WTC11 (cell line): Measurements from ENCODE around the gene ZPR1. TPM values are rescaled to one million over a fixed set of nuclear protein-coding genes. Genes with fewer than 3 reads are reported as not detected.

Experiments used
- ATAC-seq: fragments of 200-7000 bp; cut with Tn5 transposase; 2 replicates; pipeline ENCODE4 v1.10.0; 2021; ENCODE audit warnings: mild to moderate bottlenecking, moderate library complexity
- CTCF ChIA-PET: fragments of 300-600 bp; sonication (Branson Sonifier 250); formaldehyde crosslinking; loops from one replicate; lab custom pipeline; 2021; ENCODE audit warnings: antibody characterized with exemption; lab: Charles Lee
- POLR2A ChIA-PET: fragments of 350-600 bp; sonication (Branson Sonifier 250); formaldehyde crosslinking; loops from one replicate; lab custom pipeline; 2021; ENCODE audit warnings: antibody characterized with exemption; lab: Charles Lee
- DNase-seq: peaks from one replicate; pipeline ENCODE4 v3.0.0; 2021; ENCODE audit warnings: low spot score
- H3K27ac Mint-ChIP-seq: 2 replicates; pipeline ENCODE4 v1.8.0; 2021; ENCODE audit warnings: mixed read lengths
- H3K27me3 Mint-ChIP-seq: 2 replicates; pipeline ENCODE4 v1.8.0; 2021; ENCODE audit warnings: low read depth, mild to moderate bottlenecking, moderate library complexity, mixed read lengths
- H3K36me3 Mint-ChIP-seq: 2 replicates; pipeline ENCODE4 v1.8.0; 2021; ENCODE audit warnings: mixed read lengths
- H3K4me1 Mint-ChIP-seq: 2 replicates; pipeline ENCODE4 v1.8.0; 2022; ENCODE audit warnings: mixed read lengths
- H3K4me3 Mint-ChIP-seq: 2 replicates; pipeline ENCODE4 v1.8.0; 2021; ENCODE audit warnings: mild to moderate bottlenecking, moderate library complexity, mixed read lengths
- H3K9me3 Mint-ChIP-seq: 2 replicates; pipeline ENCODE4 v1.8.0; 2021; ENCODE audit warnings: mixed read lengths
- GABPB1 ChIP-seq: sonication (generic); formaldehyde crosslinking; IDR thresholded peaks from 2 replicates; pipeline ENCODE4 v1.8.1; 2023; ENCODE audit warnings: mild to moderate bottlenecking, missing genetic modification reagents
- MXD4 ChIP-seq: fragments of 250-450 bp; sonication (Bioruptor Pico); IDR thresholded peaks from 2 replicates; pipeline ENCODE4 v1.8.0; 2021; ENCODE audit warnings: mild to moderate bottlenecking, moderate library complexity, borderline replicate concordance
- NR2C2 ChIP-seq: sonication (generic); formaldehyde crosslinking; IDR thresholded peaks from 2 replicates; pipeline ENCODE4 v1.8.0; 2022; ENCODE audit warnings: mild to moderate bottlenecking, missing genetic modification reagents
- RORB ChIP-seq: fragments of 250-450 bp; sonication (Bioruptor Pico); IDR thresholded peaks from 2 replicates; pipeline ENCODE4 v1.9.0; 2021; ENCODE audit warnings: mild to moderate bottlenecking
- SMAD3 ChIP-seq: sonication (generic); formaldehyde crosslinking; IDR thresholded peaks from 2 replicates; pipeline ENCODE4 v1.8.0; 2022; ENCODE audit warnings: missing genetic modification reagents, mild to moderate bottlenecking, borderline replicate concordance
- SP1 ChIP-seq: sonication (generic); formaldehyde crosslinking; conservative IDR thresholded peaks from 2 replicates; pipeline ENCODE4 v1.8.1; 2022; ENCODE audit warnings: missing genetic modification reagents
- TCF7 ChIP-seq: sonication (generic); formaldehyde crosslinking; IDR thresholded peaks from 2 replicates; pipeline ENCODE4 v1.8.0; 2022; ENCODE audit warnings: mild to moderate bottlenecking, low read depth, missing genetic modification reagents, moderate library complexity
- total RNA-seq: library from RNA; stranded (reverse); gene quantifications from 3 replicates; pipeline ENCODE4 v1.2.3, GENCODE V29; 2021
- TF ChIP-seq, protein P1 (sequence below): fragments of 200-600 bp; IDR thresholded peaks from 2 replicates; pipeline ENCODE4 v1.8.0; 2022; ENCODE audit warnings: antibody characterized with exemption
- TF ChIP-seq, protein P2 (sequence below): sonication (generic); formaldehyde crosslinking; IDR thresholded peaks from 2 replicates; pipeline ENCODE4 v1.8.1; 2023; ENCODE audit warnings: mild to moderate bottlenecking, missing genetic modification reagents, moderate library complexity
- TF ChIP-seq, protein P3 (sequence below): sonication (generic); formaldehyde crosslinking; IDR thresholded peaks from 2 replicates; pipeline ENCODE4 v1.8.0; 2022; ENCODE audit warnings: missing genetic modification reagents
- TF ChIP-seq, protein P4 (sequence below): fragments of 250-450 bp; sonication (Bioruptor Pico); IDR thresholded peaks from 2 replicates; pipeline ENCODE4 v1.9.0; 2021; ENCODE audit warnings: mild to moderate bottlenecking
- TF ChIP-seq, protein P5 (sequence below): sonication (generic); formaldehyde crosslinking; IDR thresholded peaks from 2 replicates; pipeline ENCODE4 v1.8.0; 2023; ENCODE audit warnings: missing genetic modification reagents
- TF ChIP-seq, protein P6 (sequence below): sonication (generic); formaldehyde crosslinking; IDR thresholded peaks from 2 replicates; pipeline ENCODE4 v1.8.1; 2023; ENCODE audit warnings: mild to moderate bottlenecking, missing genetic modification reagents, borderline replicate concordance
- TF ChIP-seq, protein P7 (sequence below): sonication (generic); formaldehyde crosslinking; IDR thresholded peaks from 2 replicates; pipeline ENCODE4 v1.8.0; 2023; ENCODE audit warnings: mild to moderate bottlenecking, missing genetic modification reagents
- TF ChIP-seq, protein P8 (sequence below): sonication (generic); formaldehyde crosslinking; IDR thresholded peaks from 2 replicates; pipeline ENCODE4 v1.8.1; 2022; ENCODE audit warnings: missing genetic modification reagents, borderline replicate concordance

ZPR1 gene
- total RNA-seq, 1 experiment from 2014 or later = 59.6 TPM

DNA sequence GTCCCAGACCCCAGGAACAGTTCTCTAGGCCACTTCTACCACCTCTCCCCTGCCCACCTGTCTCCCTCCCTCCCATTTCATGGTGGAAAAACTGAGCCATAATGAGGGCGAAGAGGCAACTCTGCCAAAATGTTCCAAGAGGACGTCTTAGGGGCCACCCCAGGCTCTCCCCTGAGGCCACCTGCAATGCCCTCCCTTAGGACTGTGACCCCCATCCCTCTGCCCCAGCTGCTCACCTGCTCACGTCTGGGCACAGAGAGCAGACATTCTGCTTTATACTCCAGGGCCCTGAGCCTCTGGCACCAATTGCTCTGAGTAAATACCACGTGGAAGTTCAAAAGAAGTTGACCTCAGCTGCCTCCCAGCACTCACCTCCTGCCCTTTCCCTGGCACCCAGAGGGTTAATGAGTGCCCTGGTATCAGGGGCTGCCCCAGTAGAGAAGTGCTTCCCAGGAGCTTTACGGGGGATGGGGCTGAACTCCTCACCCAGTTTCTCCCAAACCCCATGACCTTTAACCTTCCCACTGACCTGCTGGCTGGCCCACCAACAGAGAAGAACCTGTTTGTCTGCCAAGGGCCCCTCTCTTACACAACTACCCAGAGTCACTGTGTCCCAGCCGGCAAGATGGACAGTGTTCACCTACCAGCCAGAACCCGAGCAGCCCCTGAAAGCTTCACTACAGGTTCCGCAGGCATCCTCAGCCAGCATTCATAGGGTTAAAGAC lies 4.5 kb upstream of the ZPR1 start (continued):
- TF ChIP-seq, protein P1, sequence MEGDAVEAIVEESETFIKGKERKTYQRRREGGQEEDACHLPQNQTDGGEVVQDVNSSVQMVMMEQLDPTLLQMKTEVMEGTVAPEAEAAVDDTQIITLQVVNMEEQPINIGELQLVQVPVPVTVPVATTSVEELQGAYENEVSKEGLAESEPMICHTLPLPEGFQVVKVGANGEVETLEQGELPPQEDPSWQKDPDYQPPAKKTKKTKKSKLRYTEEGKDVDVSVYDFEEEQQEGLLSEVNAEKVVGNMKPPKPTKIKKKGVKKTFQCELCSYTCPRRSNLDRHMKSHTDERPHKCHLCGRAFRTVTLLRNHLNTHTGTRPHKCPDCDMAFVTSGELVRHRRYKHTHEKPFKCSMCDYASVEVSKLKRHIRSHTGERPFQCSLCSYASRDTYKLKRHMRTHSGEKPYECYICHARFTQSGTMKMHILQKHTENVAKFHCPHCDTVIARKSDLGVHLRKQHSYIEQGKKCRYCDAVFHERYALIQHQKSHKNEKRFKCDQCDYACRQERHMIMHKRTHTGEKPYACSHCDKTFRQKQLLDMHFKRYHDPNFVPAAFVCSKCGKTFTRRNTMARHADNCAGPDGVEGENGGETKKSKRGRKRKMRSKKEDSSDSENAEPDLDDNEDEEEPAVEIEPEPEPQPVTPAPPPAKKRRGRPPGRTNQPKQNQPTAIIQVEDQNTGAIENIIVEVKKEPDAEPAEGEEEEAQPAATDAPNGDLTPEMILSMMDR = no peak
- TF ChIP-seq, all 79 proteins: peak for 0

DNA sequence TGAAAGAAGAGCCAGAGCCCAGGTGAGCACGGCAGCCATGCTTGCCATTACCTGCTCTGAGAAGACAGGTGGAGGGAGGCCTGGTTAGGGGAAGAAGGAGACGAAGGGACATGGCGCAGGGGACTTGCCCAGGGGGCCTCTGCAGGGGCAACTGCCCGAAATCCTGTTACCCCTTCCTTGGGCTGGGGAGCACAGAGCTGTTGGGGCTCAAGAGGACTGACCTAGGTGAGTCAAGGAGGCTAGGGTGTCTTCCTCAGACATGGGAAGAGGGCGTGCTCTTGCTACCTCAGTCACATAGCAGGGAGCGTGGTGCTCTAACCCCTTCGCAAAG lies 4.0 kb upstream of the ZPR1 start, which contains the start of gene APOA5:
Gene APOA5, minus strand, starts transcription at position 67 of the 331 bp plus-strand sequence. Its CDS starts 19 bp downstream, at position 48.
- TF ChIP-seq TCF7 (CRISPR knock-in tag) (no peak), NR2C2 (CRISPR knock-in tag) (no peak), SP1 (CRISPR knock-in tag) (no peak), RORB (CRISPR knock-in tag) (no peak), GABPB1 (CRISPR knock-in tag) (no peak), MXD4 (no peak), SMAD3 (CRISPR knock-in tag) (no peak)
- TF ChIP-seq, protein P2, sequence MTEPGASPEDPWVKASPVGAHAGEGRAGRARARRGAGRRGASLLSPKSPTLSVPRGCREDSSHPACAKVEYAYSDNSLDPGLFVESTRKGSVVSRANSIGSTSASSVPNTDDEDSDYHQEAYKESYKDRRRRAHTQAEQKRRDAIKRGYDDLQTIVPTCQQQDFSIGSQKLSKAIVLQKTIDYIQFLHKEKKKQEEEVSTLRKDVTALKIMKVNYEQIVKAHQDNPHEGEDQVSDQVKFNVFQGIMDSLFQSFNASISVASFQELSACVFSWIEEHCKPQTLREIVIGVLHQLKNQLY (CRISPR knock-in tag) = no peak
- TF ChIP-seq, protein P3, sequence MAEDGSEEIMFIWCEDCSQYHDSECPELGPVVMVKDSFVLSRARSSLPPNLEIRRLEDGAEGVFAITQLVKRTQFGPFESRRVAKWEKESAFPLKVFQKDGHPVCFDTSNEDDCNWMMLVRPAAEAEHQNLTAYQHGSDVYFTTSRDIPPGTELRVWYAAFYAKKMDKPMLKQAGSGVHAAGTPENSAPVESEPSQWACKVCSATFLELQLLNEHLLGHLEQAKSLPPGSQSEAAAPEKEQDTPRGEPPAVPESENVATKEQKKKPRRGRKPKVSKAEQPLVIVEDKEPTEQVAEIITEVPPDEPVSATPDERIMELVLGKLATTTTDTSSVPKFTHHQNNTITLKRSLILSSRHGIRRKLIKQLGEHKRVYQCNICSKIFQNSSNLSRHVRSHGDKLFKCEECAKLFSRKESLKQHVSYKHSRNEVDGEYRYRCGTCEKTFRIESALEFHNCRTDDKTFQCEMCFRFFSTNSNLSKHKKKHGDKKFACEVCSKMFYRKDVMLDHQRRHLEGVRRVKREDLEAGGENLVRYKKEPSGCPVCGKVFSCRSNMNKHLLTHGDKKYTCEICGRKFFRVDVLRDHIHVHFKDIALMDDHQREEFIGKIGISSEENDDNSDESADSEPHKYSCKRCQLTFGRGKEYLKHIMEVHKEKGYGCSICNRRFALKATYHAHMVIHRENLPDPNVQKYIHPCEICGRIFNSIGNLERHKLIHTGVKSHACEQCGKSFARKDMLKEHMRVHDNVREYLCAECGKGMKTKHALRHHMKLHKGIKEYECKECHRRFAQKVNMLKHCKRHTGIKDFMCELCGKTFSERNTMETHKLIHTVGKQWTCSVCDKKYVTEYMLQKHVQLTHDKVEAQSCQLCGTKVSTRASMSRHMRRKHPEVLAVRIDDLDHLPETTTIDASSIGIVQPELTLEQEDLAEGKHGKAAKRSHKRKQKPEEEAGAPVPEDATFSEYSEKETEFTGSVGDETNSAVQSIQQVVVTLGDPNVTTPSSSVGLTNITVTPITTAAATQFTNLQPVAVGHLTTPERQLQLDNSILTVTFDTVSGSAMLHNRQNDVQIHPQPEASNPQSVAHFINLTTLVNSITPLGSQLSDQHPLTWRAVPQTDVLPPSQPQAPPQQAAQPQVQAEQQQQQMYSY (CRISPR knock-in tag) = no peak
- TF ChIP-seq, protein P4, sequence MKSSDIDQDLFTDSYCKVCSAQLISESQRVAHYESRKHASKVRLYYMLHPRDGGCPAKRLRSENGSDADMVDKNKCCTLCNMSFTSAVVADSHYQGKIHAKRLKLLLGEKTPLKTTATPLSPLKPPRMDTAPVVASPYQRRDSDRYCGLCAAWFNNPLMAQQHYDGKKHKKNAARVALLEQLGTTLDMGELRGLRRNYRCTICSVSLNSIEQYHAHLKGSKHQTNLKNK (CRISPR knock-in tag) = no peak
- TF ChIP-seq, protein P5, sequence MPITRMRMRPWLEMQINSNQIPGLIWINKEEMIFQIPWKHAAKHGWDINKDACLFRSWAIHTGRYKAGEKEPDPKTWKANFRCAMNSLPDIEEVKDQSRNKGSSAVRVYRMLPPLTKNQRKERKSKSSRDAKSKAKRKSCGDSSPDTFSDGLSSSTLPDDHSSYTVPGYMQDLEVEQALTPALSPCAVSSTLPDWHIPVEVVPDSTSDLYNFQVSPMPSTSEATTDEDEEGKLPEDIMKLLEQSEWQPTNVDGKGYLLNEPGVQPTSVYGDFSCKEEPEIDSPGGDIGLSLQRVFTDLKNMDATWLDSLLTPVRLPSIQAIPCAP (CRISPR knock-in tag) = no peak
- TF ChIP-seq, protein P6, sequence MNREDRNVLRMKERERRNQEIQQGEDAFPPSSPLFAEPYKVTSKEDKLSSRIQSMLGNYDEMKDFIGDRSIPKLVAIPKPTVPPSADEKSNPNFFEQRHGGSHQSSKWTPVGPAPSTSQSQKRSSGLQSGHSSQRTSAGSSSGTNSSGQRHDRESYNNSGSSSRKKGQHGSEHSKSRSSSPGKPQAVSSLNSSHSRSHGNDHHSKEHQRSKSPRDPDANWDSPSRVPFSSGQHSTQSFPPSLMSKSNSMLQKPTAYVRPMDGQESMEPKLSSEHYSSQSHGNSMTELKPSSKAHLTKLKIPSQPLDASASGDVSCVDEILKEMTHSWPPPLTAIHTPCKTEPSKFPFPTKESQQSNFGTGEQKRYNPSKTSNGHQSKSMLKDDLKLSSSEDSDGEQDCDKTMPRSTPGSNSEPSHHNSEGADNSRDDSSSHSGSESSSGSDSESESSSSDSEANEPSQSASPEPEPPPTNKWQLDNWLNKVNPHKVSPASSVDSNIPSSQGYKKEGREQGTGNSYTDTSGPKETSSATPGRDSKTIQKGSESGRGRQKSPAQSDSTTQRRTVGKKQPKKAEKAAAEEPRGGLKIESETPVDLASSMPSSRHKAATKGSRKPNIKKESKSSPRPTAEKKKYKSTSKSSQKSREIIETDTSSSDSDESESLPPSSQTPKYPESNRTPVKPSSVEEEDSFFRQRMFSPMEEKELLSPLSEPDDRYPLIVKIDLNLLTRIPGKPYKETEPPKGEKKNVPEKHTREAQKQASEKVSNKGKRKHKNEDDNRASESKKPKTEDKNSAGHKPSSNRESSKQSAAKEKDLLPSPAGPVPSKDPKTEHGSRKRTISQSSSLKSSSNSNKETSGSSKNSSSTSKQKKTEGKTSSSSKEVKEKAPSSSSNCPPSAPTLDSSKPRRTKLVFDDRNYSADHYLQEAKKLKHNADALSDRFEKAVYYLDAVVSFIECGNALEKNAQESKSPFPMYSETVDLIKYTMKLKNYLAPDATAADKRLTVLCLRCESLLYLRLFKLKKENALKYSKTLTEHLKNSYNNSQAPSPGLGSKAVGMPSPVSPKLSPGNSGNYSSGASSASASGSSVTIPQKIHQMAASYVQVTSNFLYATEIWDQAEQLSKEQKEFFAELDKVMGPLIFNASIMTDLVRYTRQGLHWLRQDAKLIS (CRISPR knock-in tag) = no peak
- TF ChIP-seq, protein P7, sequence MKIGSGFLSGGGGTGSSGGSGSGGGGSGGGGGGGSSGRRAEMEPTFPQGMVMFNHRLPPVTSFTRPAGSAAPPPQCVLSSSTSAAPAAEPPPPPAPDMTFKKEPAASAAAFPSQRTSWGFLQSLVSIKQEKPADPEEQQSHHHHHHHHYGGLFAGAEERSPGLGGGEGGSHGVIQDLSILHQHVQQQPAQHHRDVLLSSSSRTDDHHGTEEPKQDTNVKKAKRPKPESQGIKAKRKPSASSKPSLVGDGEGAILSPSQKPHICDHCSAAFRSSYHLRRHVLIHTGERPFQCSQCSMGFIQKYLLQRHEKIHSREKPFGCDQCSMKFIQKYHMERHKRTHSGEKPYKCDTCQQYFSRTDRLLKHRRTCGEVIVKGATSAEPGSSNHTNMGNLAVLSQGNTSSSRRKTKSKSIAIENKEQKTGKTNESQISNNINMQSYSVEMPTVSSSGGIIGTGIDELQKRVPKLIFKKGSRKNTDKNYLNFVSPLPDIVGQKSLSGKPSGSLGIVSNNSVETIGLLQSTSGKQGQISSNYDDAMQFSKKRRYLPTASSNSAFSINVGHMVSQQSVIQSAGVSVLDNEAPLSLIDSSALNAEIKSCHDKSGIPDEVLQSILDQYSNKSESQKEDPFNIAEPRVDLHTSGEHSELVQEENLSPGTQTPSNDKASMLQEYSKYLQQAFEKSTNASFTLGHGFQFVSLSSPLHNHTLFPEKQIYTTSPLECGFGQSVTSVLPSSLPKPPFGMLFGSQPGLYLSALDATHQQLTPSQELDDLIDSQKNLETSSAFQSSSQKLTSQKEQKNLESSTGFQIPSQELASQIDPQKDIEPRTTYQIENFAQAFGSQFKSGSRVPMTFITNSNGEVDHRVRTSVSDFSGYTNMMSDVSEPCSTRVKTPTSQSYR (CRISPR knock-in tag) = no peak
- TF ChIP-seq, protein P1 = no peak
- TF ChIP-seq, protein P8, sequence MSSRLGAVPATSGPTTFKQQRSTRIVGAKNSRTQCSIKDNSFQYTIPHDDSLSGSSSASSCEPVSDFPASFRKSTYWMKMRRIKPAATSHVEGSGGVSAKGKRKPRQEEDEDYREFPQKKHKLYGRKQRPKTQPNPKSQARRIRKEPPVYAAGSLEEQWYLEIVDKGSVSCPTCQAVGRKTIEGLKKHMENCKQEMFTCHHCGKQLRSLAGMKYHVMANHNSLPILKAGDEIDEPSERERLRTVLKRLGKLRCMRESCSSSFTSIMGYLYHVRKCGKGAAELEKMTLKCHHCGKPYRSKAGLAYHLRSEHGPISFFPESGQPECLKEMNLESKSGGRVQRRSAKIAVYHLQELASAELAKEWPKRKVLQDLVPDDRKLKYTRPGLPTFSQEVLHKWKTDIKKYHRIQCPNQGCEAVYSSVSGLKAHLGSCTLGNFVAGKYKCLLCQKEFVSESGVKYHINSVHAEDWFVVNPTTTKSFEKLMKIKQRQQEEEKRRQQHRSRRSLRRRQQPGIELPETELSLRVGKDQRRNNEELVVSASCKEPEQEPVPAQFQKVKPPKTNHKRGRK (CRISPR knock-in tag) = no peak
- ATAC-seq (no peak), DNase-seq (no peak)
- H3K9me3 Mint-ChIP-seq = no peaks in the 10 kb centered on the region
- no peak within 1 kb of the TSS for H3K27ac Mint-ChIP-seq
- peaks cover 22% of the 10 kb centered on the region for H3K4me1 Mint-ChIP-seq
- H3K4me3 Mint-ChIP-seq = peak within 1 kb of the TSS; percentile 40
- ChIA-PET CTCF (interaction anchor here (0.6 to 8.7 kb wide), 56 partner anchors 8 to 440 kb away, joined by 3 to 358 read pairs (median 5); partner anchors contain the start of genes APOA1, APOA4, APOC3 and BUD13), POLR2A (interaction anchor here (0.6 to 1.2 kb wide), 2 partner anchors 44 to 306 kb away, joined by 3 to 8 read pairs; partner anchors contain the start of gene SIK3)
- H3K27me3 Mint-ChIP-seq = peaks cover 26% of the 10 kb centered on the region
- H3K36me3 Mint-ChIP-seq = peaks cover 5% of the 10 kb centered on the region; the same call in 1 of the 2 replicates
